Activated CD8-positive, alpha-beta memory T cell treated with anti-CD3 and anti-CD28 coated beads, Interleukin-2, amount 50 U/mL, for 24 hours (primary cell): ENCODE data around the gene HMGN2.
A peak's percentile ranks its signal among the peaks of the same experiment; 100 is the strongest.
"Not testable (repeated sequence)": the region's sequence is repeated elsewhere in the genome, so short reads cannot be mapped to it uniquely, and the experiment has no call there.

Experiments
- DNase-seq: peaks from one replicate; pipeline ENCODE4 v3.0.0-alpha.2; 2020; ENCODE audit errors: extremely low read depth

The HMGN2 gene

DNA sequence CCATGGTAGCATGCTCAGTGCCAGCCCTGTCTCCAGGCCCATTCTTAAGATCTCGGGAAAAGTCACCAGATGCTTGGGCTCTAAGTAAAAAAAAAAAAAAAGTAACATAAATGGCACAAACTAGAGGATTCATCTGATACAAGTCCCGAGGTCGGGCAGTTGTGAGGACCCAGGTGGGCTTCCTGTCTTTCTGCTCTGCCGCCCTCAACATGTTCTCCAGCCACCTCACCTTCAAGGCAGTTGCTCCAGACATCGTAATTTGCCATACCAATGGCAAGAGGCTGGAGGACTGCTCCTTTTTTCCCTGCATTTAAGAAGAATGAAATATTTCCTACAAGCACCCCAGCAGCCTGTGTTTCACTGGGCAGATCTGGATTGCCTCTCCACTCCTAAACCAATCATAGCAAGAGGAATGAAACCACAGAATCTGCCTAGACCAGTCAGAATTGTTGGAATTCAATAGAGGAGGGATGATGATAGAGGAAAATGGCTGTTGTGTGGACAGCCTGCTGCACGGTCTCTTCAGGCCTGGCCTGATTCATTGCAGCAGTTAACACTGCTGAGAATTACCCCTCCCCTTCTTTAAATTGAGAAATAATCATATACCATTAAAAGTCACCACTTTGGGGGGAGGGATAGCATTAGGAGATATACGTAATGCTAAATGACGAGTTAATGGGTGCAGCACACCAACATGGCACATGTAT is 5.4 kb downstream of the HMGN2 start:
- DNase-seq: no peak

DNA sequence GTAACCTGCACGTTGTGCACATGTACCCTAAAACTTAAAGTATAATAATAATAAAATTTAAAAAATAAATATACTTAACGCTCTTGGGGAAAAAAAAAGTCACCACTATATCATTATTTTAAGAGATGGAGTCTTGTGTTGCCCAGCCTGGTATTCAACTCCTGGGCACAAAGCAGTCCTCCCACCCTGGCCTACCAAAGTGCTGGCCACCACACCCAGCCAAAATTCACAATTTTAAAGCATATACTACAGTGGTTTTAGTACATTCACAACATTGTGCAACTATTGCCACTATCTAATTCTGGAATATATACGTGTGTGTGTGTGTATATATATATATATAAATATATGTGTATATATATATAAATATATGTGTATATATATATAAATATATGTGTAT is 5.9 kb downstream of the HMGN2 start:
- no peak for DNase-seq

GRCh38 chr1:26478988-26479387 is 6.7 kb downstream of the HMGN2 start:
- no peak for DNase-seq

GRCh38 chr1:26482921-26483320 is 10.7 kb downstream of the HMGN2 start:
- DNase-seq: no peak

DNA sequence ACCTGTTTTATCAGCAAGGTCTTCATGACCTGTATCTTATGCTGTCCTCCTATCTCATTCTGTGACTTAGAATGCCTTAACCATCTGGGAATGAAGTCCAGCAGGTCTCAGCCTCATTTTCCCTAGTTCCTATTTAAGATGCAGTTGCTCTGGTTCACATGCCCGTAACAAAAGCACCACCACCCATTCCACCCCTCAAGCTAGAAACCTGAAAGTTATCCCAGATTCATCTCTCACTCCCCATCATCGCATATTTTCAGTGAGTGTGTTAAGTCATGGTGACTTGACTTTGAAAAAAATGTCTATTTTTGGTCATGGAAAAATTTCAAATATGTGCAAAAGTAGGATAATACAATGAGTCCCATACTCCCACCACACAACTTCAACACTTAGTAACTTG is 11.7 kb downstream of the HMGN2 start:
- no peak for DNase-seq

DNA sequence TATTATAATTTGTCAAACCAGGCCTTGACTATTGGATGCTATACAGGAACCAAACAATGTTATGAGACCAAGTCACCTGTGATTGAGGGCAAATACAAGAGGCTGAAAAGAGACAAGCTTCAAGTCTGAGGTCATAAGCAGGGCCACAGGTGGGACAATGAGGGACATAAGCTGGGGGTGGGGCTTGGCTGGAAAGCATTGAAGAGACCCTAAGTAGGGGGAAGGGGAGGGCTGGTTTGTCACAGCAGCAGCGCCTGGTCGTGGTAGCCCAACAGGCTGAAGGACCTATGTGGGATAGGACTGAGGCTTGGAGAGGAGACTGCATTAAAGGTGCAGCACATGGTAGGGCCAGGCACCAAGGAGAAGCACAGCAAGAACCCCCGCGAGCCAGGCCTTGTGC is 17.9 kb downstream of the HMGN2 start:
- no peak for DNase-seq

DNA sequence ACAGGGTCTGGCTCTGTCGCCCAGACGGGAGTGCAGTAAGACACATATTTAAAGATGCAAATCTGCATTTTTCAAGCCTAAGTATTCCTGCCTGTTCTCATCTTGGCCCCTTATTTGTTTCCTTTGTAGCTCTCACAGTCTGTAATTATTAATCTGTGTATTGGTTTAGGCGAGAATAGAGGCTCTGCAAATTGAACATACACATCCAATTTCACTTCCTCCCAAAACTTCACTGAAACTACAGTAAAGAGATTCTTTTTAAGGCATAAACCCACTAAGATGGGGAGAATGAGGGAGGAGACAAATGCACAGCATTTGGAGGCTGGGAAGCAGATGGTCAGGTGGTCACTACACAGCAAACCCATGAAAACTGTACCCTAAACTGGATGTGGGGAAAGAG is 21.0 kb downstream of the HMGN2 start:
- DNase-seq: no peak

GRCh38 chr1:26493938-26494337 is 21.7 kb downstream of the HMGN2 start:
- no peak for DNase-seq

- no peak for DNase-seq
These were observed 24.6 kb downstream of the HMGN2 start for GRCh38 chr1:26496861-26497260.

DNA sequence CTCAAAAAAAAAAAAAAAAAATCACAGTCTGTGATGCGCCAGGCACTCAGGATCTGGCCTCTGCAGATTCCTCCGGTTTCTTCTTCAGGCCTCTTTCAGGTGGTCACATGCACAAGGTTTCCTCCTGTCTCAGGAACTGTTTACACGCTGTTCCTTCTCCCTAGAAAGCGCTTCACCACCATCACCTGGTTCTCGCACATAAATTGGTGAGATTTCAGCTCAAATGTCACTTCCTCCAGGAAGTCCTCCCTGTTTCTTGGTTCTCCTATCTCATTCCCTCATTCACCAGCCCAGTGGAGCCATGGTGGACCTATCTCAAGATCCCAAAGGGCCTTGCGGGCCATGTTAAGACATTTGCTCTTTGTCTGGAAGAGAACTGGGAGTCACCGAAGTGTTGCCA is 26.7 kb downstream of the HMGN2 start:
- DNase-seq: no peak

DNA sequence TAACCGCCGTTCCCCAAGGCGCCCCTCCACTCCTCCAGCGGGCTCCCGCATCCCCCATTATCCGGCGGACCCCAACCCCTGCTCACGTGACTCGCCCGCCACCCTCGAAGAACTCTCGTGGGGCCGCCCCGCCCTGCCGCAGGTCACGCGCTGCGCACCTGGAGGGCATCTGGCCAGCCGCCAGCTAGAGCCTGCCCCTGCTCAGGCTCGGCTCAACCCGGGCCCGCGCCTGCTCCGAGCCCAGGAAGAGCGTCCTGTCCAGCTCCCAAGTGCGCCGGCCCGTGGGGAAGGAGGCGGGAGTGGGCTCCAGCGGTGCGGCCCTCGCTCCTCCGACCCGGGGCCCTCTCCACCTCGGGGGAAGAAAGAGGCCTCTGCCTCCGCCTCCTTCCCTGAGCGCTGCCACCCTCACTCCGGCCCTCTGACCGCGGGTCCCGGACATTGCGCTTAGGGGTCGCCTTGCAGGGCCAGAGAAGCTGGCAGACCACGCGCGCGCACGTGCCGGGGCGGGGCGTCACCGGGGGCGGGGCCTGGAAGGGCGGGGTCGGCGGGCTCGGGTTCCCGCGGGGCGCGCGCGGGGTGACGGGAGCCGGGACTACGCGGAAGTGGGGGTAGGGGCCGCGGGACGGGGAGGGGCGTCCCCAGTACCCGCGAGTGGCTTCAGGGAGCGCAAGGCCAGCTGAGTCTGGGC is 28.4 kb downstream of the HMGN2 start:
- DNase-seq: peak; percentile 71

- not testable (repeated sequence) for DNase-seq
These were observed 38.5 kb downstream of the HMGN2 start for GRCh38 chr1:26510711-26511110.

DNA sequence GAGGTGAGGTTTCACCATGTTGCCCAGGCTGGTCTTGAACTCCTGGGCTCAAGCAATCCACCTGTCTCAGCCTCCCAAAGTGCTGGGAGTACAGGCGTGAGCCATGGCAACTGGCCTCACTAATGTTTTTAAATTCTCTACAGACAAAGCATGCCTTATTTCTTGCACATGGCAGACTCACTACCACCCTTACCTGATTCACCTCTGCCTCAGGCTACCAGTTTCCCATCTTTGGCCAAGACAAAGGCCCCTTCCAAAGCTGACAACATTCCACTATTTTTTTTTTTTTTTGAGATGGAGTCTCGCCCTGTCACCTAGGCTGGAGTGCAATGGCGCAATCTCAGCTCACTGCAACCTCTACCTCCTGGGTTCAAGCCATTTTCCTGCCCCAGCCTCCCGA is 43.6 kb downstream of the HMGN2 start:
- DNase-seq: not testable (repeated sequence)

GRCh38 chr1:26516987-26517765 is 44.9 kb downstream of the HMGN2 start:
- no peak for DNase-seq

GRCh38 chr1:26517766-26518049 is 45.5 kb downstream of the HMGN2 start:
- no peak for DNase-seq

DNA sequence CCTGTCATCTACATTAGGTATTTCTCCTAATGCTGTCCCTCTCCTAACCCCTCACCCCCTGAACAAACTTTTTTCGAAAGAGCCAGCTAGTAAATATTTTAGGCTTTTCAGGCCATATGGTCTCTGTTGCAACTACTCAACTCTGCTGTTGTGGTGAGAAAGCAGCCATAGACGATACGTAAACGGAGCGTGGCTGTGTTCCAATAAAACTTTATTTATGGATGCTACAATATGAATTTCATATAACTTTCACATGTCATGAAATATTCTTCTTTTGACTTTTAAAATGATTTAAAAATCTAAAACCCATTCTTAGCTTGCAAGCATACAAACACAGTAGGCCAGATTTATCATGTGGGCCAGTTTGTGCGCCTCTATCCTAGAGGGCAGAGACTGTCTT is 46.1 kb downstream of the HMGN2 start:
- DNase-seq: no peak

- DNase-seq: no peak
These were observed 48.1 kb downstream of the HMGN2 start for GRCh38 chr1:26520339-26520738.

GRCh38 chr1:26521669-26522030 is 49.4 kb downstream of the HMGN2 start:
- no peak for DNase-seq

DNA sequence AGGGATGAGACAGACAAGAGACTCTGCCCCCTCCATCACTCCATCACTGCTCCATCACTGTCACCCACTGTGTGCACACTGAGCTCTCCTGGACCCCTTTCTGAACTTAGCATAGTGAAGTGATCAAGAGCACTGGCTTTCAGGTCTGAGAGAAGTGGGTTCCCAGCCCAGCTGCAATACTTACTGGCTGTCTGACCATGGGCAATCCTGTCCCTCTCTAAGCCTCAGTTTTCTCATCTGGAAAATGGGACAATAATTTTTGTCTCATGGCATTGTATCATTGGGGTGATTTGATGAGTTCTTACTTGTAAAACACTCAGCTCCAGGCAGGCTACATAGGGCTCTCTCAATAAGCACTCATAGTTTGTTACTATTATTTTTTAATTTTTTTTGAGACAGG is 49.8 kb downstream of the HMGN2 start:
- DNase-seq: no peak

- no peak for DNase-seq
These were observed 51.9 kb downstream of the HMGN2 start for GRCh38 chr1:26524181-26524580.
